GM19238 (cell line): ENCODE results near the gene PPP2R2B.
A peak's percentile ranks its signal among the peaks of the same experiment; 100 is the strongest.

Experiments
- DNase-seq: peaks from one replicate; pipeline ENCODE4 v3.0.0; 2011; ENCODE audit warnings: low spot score; ENCODE audit not compliant: insufficient read length

PPP2R2B gene

GRCh38 chr5:146788898-146789297 is 89.7 kb downstream of the PPP2R2B start:
- no peak for DNase-seq

GRCh38 chr5:146785065-146785464 is 93.5 kb downstream of the PPP2R2B start:
- DNase-seq, result no peak

- DNase-seq, result no peak
Measured at GRCh38 chr5:146781157-146781556, 97.4 kb downstream of the PPP2R2B start.

DNA sequence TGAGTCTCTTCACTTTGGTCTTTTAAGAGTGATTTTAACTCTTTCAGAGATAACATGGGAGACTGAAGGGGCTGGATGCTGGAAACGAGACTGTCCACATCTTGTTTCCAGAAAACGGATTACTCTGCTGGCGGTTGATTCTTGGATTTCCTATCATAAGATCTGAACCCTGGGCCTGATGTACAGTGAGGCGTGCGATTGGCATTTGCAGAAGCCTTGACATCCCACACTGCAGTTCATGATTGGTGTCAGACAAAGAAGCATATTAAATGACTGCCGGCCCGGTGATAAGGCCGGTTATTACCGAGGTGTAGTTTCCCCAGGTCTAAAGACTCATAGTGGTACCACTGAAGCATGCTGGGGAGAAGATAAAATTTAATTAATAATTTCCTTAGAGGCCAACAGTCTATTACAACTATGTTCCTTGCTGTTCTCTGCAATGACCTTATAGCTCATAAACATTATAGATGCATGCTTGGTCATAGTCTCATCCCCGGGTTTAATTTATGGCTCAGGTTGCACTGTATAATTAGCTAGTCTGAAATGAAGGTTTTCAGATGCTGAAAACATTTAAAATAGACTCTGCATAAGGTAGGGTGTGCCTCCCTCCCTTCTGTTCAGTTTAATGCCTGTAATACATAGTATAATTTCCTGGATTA is 99.2 kb downstream of the PPP2R2B start:
- no peak for DNase-seq

DNA sequence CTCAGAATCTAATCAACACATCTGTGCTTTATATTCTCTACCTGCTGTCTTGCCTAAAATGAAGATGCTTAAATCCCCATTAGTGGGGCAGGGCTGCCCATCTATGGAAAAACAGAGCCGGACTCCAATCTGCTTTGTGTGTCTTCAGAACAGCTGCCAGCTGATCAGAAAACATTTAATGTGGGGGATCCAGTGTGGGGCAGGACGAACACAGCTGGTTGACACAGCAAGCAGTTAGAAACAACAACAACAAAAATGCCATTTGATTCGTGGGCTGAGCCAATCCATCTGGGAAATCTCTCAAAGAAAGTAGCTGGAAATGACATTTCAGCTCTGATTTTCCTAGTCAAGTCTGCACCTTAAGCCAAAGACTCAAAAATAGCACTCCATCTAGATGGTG is 99.8 kb downstream of the PPP2R2B start:
- DNase-seq, result no peak

DNA sequence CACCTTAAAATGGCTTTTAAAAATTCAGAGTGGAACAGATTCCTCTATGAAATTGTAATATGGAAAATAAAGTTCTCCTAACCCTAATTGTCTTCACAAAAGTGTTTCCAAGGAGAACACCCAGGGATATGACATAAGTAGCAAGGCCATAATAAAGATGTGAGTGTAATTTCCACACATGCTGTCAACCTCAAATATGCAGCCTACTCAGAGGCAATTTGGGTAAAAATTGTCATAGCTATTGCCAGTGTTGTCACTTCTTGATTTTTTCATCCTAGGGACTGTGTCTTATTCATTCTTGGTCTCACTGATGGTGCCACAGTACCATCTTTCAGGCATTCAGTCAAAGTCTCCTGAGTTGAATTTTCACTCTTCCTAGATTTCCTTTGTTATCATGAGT is 100.3 kb downstream of the PPP2R2B start:
- DNase-seq, result no peak

DNA sequence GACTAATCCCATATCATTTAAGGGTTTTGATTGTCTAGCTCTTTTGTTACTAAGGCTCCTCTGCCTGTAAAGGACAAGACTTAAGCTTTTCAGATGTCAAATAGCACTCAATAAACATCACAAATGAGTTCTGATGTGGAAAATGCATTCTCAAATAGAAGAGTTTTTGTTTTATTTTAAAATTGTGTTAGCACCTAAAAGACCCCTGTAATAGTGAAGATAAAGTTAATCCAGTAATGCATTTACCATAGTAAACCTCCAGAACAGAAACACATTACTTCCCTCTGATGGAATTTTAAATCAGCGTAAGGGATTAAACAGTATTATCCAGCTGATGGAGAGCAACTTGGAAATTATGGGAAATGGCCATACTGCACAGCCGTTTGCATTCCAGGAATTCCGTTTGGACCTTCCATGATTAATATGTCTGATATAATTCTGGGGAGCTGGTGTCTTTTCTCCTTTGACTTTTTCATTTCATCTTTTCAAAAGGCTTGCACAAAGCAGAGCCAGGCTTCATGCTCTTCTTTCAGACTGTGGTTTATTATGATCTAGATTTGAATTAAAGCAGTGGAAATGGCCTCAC is 105.6 kb downstream of the PPP2R2B start:
- DNase-seq, result no peak

GRCh38 chr5:146770980-146771379 is 107.6 kb downstream of the PPP2R2B start:
- DNase-seq, result no peak

- no peak for DNase-seq
Measured at GRCh38 chr5:146770546-146770945, 108.0 kb downstream of the PPP2R2B start.

GRCh38 chr5:146767534-146767933 is 111.0 kb downstream of the PPP2R2B start:
- DNase-seq, result no peak

DNA sequence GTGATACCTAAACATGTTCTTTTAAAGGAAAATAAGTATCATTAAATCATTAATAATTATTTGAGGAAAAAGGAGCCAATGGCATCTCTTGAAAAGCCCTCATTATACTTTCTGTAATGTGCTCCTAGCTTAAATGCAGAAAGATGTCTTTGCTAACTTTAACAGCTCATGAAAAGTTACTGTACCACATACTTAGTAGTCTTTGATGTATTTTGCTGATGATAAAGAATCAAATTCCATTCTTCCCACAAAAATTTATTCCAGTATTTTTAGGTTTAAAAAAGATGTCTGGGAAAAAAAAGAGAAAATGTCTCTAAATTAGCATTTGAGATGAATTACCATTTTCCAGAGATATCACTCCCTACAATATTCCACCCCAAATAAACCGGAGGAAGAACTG is 112.5 kb downstream of the PPP2R2B start:
- no peak for DNase-seq

DNA sequence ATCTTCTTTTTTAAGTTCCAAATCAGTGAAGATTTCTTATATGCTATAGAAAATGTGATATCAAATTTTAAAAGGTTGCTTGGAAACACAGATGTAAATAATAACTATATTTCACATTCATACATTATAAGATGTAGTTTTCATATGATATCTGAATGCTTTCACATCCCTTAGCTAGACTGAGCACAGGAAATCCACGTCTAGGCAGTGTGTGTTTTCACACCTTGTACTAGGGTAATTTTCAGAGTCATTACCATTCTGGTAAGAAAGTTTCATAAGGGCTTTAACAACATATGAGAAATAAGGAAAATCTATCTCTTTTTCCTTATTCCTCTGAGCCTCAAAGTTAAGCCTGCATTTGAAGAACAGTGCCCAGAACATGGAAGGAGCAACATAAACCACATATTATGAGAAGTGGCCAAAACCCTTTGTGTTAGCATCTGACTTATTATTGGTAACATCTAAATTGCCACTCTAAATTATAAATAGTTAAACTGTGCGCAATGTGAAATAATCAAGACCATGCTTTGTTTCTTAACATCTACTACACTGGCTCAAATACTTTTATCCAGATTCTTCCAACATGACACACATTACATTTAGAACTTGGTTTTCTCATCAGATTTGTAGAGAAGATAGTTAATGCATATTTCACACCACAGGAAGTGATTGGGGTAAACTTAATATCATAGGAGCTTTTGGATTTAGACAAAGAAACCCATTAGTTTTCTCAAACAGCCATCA is 113.3 kb downstream of the PPP2R2B start:
- no peak for DNase-seq

DNA sequence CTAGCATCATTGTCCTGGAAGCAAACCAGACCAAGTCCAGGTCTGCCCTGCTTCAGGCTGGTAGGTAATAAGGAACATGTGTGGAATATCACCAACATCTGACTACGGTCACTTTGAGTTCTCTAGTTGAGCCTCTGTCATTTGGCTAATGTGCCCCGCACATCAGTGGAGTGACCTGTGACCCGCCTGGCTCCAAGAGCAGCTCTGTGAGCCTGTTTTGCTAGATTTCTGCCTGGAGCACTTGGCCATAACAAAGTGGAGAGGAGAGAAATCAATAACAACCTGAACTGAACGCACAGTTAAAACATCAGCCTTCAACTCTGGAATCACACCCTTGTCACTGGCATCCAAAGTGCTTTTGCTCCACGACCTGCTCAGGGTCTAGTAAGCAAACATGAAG is 115.7 kb downstream of the PPP2R2B start:
- DNase-seq, result no peak

GRCh38 chr5:146761811-146762210 is 116.7 kb downstream of the PPP2R2B start:
- DNase-seq, result no peak

DNA sequence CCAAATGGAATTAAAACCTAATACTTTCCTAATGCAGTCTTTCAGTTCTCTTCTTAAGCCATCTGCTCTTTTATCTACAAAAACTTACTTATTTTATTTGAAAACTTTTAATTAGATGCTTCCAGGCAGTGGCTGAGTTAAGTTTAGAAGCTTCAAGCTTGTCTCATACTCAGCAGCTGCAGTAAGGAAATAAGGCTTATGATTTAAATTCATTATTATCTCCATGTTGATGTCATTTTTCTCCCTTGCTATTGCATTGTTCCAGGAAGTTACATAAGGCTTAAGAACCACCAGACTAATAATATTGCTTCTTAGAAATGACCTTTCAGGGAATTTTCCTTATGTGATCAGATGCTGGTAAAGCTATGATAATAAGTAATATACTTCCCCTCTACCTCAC is 119.6 kb downstream of the PPP2R2B start:
- no peak for DNase-seq

- no peak for DNase-seq
Measured at GRCh38 chr5:146758076-146758475, 120.5 kb downstream of the PPP2R2B start.

DNA sequence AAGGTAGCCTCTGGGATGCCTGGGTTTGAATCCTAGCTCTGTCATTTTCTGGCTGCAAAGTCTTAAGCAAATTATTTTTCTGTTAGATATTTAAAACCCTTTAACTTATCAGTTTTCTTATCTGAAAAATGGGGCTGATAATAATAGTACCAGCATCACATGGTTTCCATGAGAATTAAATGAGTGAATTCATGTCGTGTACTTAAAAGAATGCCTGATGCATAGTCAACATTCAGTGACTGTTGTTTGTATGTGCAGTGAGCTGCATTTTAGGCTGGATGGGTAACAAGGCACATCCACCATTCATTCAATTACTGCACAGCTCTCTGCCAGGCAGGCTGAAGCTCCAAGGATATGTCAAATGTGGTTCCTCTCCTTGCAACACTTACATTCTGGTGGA is 122.0 kb downstream of the PPP2R2B start:
- no peak for DNase-seq

DNA sequence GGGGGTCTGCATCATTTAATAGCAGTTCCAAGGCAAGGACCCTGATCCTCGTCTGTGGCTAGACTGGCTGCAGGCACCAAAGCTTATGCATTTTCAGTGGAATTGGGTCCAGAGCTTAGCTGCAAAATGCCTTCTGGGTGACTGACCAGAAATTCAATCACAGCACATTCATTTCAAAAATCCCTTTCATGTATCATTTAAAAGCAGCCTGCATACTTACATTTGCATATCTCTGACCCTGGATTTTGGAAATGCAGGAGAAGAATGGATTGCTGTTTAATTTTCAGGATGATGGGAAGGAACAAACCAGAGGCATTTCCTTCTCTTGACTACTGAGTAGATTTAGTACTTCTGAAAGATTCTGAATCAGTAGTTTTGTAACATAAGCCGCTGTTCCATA is 122.8 kb downstream of the PPP2R2B start:
- no peak for DNase-seq

DNA sequence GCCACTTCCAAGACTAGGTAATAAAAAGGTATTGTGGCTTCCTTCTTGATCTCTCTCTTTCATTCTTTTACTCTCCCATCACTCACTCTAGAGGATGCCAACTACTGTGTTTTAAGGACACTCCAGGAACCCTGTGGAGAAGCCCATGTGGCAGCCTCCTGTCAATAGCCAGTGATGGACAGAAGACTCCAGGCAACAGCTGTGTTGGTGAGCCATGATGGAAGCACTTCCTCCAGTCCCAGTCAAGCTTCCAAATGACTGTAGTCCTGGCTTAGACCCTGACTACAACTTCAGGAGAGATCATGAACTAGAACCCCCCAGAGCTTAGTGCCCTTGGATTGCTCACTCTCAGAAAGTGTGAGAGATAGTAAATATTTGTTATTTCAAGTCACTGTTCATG is 123.9 kb downstream of the PPP2R2B start:
- no peak for DNase-seq

- no peak for DNase-seq
Measured at GRCh38 chr5:146753641-146754040, 124.9 kb downstream of the PPP2R2B start.

DNA sequence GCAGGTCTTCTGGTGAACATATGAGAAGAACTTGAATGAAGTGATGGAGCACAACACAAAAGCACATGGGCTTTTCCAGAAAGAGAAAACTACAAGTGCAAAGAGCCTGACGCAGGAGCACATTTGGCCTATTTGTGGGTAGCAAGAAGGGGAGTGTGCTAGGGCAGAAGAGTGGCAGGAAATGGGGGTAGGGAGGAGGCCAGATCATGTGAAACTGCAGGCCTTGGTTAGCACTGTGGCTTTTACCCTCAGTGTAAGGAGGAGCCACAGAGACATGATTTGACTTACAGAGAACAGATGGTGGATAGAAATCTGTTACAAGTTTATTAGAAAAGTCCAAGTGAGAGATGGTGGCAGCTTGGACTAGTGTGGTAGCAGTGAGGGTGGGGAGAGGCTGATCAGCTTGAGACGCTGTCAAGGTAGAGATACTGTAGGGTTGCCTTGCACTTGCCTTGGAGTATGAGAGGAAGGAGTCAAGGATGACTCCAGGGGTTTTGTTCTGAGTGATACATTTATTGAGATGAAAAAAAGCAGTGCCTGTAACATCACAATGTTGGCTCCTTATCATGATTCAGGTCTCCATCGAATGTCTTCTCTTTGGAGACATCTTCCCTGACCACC is 126.7 kb downstream of the PPP2R2B start:
- peak; percentile 10 for DNase-seq

GRCh38 chr5:146751054-146751453 is 127.5 kb downstream of the PPP2R2B start:
- DNase-seq, result no peak
